ENCODE results near the gene UBR3. TPM values are rescaled to one million over a fixed set of nuclear protein-coding genes. Genes with fewer than 3 reads are reported as not detected.

The UBR3 gene
- total RNA-seq, 1 experiment from 2014 or later: 48.9 TPM

DNA sequence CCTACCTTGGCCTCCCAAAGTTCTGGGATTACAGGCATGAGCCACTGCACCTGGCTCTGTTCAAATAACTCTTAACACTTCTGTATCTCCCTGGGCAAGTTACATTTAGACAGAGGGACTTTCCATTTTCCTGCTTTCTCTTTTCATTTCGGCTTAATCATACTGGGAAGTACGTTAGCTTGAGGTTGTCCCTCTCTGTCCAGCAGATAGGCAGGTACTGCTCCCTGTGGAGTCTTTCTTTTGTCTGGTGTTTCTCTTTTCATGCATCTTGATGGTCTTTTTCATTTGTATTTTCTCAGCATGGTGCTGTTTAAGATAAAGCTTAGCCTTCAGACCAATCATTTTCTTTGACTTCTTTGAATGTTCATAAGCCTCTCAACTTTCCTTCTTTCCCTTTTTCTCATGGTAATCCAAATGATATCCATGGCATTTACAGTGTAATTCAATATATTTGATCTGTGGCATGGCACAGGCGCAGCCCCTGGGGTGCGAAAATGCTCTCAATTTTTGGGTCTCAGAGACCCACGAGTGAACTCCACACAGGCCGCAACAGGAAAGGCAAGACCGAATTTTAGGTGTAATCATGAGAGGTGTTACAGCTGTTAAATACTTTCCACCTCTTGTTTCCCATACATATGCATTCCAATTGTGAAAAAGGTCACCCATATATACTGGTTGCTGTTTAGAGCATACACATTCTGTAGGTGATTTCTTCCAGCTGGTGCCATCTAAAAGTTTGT lies 250.7 kb downstream of the UBR3 start:
- intact Hi-C loops (cut with micrococcal nuclease; ENCODE audit: unreplicated experiment): no loop called here
- DNase-seq (ENCODE audit: low spot score): no peak

DNA sequence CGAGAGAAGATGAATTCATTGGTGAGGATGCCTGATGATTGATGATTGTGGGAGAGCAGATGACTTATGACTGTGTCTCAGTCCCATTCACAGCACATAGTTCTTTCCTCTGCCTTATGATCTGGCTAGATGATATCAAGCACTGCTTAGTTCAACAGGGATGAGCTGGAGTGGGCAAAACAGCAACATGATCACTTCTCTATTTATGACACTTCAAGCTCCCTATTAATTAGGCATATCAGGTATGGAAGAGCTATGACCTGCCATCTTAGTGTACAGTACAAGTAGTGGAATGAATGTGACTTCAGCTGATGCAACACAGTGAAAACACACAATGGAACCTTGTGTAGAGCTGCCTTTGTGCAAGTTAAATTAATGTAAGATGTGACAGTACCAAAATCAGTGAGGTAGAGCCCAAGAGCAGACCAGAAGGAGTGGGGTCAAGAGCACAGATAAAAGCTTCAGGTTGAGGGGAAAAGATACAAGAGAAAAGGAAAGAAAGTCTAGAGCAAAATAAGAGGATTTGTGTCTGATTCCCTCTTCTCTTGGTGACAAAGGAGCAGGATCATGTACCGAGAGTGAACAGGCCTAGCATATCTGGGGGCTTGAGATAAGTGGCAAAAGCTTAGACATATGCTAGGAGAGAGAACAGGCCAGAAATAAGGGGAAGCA lies 257.7 kb downstream of the UBR3 start:
- ChIA-PET POLR2A (ENCODE audit: low non-redundant PET) (interaction anchor here (0.7 kb wide), 1 partner anchor 59 kb away, joined by 4 read pairs; no protein-coding TSS in a partner anchor), CTCF (no interaction called here)
- Histone ChIP-seq H3K36me3 (ENCODE audit: insufficient read depth, low read length, poor library complexity, severe bottlenecking) (no peaks in the 10 kb centered on the region), H3K4me3 (ENCODE audit: low read depth, low read length, poor library complexity, severe bottlenecking) (no peak overlapping the region), H3K27me3 (replicated peaks; ENCODE audit: insufficient read depth, low read depth, low read length, poor library complexity) (no peaks in the 10 kb centered on the region), H3K27ac (ENCODE audit: low read depth, low read length, poor library complexity, severe bottlenecking) (no peak overlapping the region), H3K4me1 (ENCODE audit: insufficient read depth, low read length, poor library complexity, severe bottlenecking) (no peaks in the 10 kb centered on the region), H3K9me3 (ENCODE audit: low read depth, low read length, poor library complexity, severe bottlenecking) (no peaks in the 10 kb centered on the region)
- DNase-seq (ENCODE audit: low spot score): no peak
- TF ChIP-seq, protein P1, sequence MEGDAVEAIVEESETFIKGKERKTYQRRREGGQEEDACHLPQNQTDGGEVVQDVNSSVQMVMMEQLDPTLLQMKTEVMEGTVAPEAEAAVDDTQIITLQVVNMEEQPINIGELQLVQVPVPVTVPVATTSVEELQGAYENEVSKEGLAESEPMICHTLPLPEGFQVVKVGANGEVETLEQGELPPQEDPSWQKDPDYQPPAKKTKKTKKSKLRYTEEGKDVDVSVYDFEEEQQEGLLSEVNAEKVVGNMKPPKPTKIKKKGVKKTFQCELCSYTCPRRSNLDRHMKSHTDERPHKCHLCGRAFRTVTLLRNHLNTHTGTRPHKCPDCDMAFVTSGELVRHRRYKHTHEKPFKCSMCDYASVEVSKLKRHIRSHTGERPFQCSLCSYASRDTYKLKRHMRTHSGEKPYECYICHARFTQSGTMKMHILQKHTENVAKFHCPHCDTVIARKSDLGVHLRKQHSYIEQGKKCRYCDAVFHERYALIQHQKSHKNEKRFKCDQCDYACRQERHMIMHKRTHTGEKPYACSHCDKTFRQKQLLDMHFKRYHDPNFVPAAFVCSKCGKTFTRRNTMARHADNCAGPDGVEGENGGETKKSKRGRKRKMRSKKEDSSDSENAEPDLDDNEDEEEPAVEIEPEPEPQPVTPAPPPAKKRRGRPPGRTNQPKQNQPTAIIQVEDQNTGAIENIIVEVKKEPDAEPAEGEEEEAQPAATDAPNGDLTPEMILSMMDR (conservative IDR thresholded peaks at IDR 0.05; ENCODE audit: low read depth, low read length): no peak
- TF ChIP-seq EZH2 (IDR thresholded peaks at IDR 0.05; ENCODE audit: borderline replicate concordance, low read depth, low read length, poor library complexity, severe bottlenecking): no peak
- BruUV-seq (replicated peaks): no TSS peak
- intact Hi-C loops (cut with micrococcal nuclease; ENCODE audit: unreplicated experiment): no loop called here

More for the DNA sequence above, 250.7 kb downstream of the UBR3 start:
- H3K36me3 ChIP-seq (ENCODE audit: insufficient read depth, low read length, poor library complexity, severe bottlenecking): no peaks in the 10 kb centered on the region
- no TSS peak for BruUV-seq (replicated peaks)
- TF ChIP-seq, protein P1 (conservative IDR thresholded peaks at IDR 0.05; ENCODE audit: low read depth, low read length): no peak
- no peak for TF ChIP-seq EZH2 (IDR thresholded peaks at IDR 0.05; ENCODE audit: borderline replicate concordance, low read depth, low read length, poor library complexity, severe bottlenecking)
- H3K4me3 ChIP-seq (ENCODE audit: low read depth, low read length, poor library complexity, severe bottlenecking): no peak overlapping the region
- H3K27ac ChIP-seq (ENCODE audit: low read depth, low read length, poor library complexity, severe bottlenecking): no peak overlapping the region
- CTCF ChIA-PET: no interaction called here
- no peaks in the 10 kb centered on the region for H3K9me3 ChIP-seq (ENCODE audit: low read depth, low read length, poor library complexity, severe bottlenecking)
- peaks cover 10% of the 10 kb centered on the region for H3K4me1 ChIP-seq (ENCODE audit: insufficient read depth, low read length, poor library complexity, severe bottlenecking)
- no peaks in the 10 kb centered on the region for H3K27me3 ChIP-seq (replicated peaks; ENCODE audit: insufficient read depth, low read depth, low read length, poor library complexity)
- POLR2A ChIA-PET (ENCODE audit: low non-redundant PET): no interaction called here

DNA sequence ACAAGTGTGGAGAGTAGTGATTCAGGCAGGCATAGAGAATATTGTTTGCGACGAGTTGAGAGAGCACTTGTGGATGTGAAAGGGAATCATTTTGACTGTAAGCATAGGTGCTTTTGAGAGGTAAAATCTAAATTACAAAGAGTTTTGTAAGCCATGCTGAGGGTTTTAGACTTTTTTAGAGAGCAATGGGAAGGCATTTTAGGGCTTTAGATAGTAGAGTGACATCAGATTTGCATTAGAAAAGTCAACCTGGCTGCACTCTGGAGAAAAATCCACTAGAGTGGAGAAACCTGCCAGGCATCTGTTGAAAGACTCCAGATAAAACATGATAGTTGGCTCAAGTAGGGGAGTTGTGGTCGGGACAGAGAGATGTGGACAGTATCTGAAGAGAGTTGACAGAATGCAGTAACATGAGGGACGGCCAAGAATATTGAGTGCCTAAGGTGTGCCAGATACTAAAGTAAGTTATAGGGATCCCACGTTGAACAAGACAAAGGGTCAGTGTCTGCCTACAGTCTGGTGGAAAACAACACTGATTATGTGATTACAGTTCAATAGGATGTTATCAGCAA lies 258.9 kb downstream of the UBR3 start:
- TF ChIP-seq, protein P1 (conservative IDR thresholded peaks at IDR 0.05; ENCODE audit: low read depth, low read length): no peak
- no peak for TF ChIP-seq EZH2 (IDR thresholded peaks at IDR 0.05; ENCODE audit: borderline replicate concordance, low read depth, low read length, poor library complexity, severe bottlenecking)
- intact Hi-C loops (cut with micrococcal nuclease; ENCODE audit: unreplicated experiment): no loop called here
- no peaks in the 10 kb centered on the region for H3K9me3 ChIP-seq (ENCODE audit: low read depth, low read length, poor library complexity, severe bottlenecking)
- H3K4me1 ChIP-seq (ENCODE audit: insufficient read depth, low read length, poor library complexity, severe bottlenecking): no peaks in the 10 kb centered on the region
- H3K4me3 ChIP-seq (ENCODE audit: low read depth, low read length, poor library complexity, severe bottlenecking): no peak overlapping the region
- no TSS peak for BruUV-seq (replicated peaks)
- H3K27ac ChIP-seq (ENCODE audit: low read depth, low read length, poor library complexity, severe bottlenecking): no peak overlapping the region
- ChIA-PET CTCF (no interaction called here), POLR2A (ENCODE audit: low non-redundant PET) (no interaction called here)
- DNase-seq (ENCODE audit: low spot score): no peak
- H3K36me3 ChIP-seq (ENCODE audit: insufficient read depth, low read length, poor library complexity, severe bottlenecking): no peaks in the 10 kb centered on the region
- no peaks in the 10 kb centered on the region for H3K27me3 ChIP-seq (replicated peaks; ENCODE audit: insufficient read depth, low read depth, low read length, poor library complexity)

All from A673 (cell line).